IPS DF 4.7 (cell line): Measurements from ENCODE around the gene FNIP1.
"Not testable (repeated sequence)": the region's sequence is repeated elsewhere in the genome, so short reads cannot be mapped to it uniquely, and the experiment has no call there.

Source experiments
- DNase-seq: peaks from one replicate; pipeline ENCODE4 v3.0.0-alpha.2; 2013; ENCODE audit warnings: low spot score; ENCODE audit errors: extremely low read depth

FNIP1 gene

GRCh38 chr5:131751506-131751905 lies 45.3 kb downstream of the FNIP1 start:
- no peak for DNase-seq

DNA sequence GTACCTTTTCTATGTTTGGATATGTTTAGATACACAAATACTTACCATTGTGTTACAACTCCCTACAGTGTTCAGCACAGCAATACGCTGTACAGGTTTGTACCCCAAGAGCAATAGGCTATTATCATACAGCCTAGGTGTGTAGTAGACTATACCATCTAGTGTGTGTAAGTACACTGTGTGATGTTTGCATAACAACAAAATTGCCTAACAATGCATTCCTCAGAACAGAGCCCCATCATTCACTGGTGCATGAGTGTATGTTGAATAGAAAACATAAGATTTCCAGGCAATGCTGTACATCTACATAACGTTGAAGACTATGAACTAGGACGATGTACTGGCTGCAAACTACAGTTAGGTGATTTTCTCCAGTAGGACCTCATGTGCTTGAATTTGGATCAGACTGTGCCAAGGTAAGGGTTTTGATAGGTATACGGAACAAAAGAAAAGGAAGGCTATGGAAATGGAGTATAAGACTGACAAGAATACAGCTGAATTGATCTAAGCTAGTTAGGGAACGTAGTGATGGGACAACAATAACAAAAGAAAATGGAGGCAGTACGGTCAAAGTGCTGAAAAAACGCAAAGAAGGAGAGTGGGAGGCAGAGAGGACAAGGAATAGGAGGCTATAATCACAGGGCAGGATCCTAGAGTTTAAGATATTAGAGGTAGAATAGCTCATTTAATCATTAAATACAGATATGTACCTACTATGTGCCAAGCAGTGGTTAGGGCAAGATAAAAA lies 46.9 kb downstream of the FNIP1 start:
- no peak for DNase-seq

GRCh38 chr5:131749138-131749537 lies 47.7 kb downstream of the FNIP1 start:
- no peak for DNase-seq

DNA sequence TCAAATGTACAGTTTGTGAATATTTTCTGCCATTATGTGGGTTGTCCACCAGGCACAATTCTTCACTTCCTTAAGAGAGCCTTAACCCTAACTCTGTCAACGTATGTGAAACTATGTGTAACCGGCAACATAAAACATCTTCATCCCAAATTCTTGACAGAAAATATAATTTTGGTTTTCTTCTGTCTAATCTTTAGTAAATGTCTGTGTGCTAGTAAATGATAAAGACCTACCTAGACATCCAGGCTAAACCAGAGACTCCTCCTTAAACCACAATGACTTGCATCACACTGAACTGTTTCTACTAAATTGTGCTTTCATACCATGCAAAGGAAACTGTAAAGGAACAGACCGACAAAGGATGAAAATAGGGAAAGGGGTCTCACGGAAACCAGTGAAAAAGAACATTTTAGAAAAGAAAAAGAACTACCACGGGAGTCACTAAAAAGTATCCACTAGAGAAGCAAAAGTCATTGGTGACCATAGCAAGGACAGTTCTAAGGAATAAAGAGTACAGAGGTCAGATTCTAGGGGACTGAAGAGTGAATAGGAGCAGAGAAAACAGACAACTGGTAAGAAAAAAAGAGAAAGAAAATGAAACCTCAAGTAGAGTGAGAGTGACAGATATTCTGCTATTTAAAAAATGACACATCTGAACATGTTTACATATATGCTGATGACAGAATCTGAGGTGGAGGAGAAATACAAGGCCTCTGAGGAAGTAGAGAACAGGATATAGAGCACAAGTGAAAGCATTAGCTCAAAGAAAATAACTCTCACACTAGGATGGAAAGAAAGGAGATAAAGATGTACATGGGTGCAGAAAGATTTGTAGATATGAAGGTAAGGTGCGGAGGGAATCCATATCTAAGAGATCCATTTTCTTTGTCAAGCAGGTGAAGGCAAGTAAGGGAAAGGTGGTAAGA lies 49.4 kb downstream of the FNIP1 start:
- DNase-seq = no peak

- DNase-seq = no peak
Measured at GRCh38 chr5:131746423-131746822, 50.4 kb downstream of the FNIP1 start.

DNA sequence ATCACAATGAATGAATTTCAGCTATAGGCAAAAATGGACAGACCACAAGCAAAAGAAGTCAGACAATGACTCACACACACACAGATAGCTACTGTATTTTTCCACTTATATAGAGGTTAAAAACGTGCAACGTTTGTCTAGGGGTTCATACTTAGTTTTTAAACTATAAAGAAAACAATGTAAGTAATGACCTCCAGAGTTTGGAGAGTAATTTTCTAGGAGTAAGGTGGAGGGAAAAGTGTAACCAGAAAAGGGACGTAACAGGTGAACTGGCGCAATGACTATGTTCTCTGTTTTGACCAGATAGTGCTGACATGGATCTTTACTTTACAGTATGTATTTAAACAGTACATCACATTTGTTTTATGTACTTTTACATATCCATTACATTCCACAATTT lies 51.1 kb downstream of the FNIP1 start:
- no peak for DNase-seq

- no peak for DNase-seq
Measured at GRCh38 chr5:131745155-131745554, 51.7 kb downstream of the FNIP1 start.

GRCh38 chr5:131740477-131740876 lies 56.3 kb downstream of the FNIP1 start:
- no peak for DNase-seq

GRCh38 chr5:131735393-131735792 lies 61.4 kb downstream of the FNIP1 start:
- DNase-seq = no peak

- not testable (repeated sequence) for DNase-seq
Measured at GRCh38 chr5:131734939-131735338, 61.9 kb downstream of the FNIP1 start.

- DNase-seq = not testable (repeated sequence)
Measured at GRCh38 chr5:131729292-131729691, 67.5 kb downstream of the FNIP1 start.

DNA sequence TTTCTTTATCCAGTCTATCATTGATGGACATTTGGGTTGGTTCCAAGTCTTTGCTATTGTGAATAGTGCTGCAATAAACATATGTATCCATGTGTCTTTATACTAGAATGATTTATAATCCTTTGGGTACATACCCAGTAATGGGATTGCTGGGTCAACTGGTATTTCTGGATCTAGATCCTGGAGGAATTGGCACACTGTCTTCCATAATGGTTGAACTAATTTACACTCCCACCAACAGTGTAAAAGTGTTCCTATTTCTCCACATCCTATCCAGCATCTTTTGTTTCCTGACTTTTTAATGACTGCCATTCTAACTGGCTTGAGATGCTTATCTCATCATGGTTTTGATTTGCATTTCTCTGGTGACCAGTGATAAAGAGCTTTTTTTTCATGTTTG lies 72.7 kb downstream of the FNIP1 start:
- DNase-seq = not testable (repeated sequence)

- DNase-seq = no peak
Measured at GRCh38 chr5:131720714-131721113, 76.1 kb downstream of the FNIP1 start.

- no peak for DNase-seq
Measured at GRCh38 chr5:131719564-131719963, 77.3 kb downstream of the FNIP1 start.

DNA sequence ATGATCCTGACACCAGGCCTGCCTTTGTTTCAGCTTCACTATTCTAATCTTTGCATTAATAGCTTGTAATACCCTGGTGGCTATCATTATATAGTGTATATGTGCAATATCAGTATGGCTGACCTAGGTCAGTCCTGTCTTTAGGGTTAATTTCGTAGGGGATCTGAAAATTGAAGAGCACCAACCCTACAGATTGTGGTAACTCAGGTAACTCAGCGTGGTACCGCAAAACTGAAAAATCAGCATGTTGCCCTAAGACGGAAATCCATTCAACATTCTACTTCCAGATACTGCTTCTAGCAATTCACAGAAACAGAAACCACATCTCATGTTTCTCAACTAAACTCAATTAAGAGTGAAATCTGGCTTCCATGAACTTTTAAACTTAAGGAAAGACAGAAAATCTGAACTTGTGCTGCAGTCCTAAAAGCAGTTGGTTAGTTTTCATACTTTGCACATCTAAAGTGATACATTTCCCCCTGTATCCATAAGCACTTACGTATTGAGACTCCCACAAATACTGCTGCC lies 78.3 kb downstream of the FNIP1 start:
- DNase-seq = no peak

DNA sequence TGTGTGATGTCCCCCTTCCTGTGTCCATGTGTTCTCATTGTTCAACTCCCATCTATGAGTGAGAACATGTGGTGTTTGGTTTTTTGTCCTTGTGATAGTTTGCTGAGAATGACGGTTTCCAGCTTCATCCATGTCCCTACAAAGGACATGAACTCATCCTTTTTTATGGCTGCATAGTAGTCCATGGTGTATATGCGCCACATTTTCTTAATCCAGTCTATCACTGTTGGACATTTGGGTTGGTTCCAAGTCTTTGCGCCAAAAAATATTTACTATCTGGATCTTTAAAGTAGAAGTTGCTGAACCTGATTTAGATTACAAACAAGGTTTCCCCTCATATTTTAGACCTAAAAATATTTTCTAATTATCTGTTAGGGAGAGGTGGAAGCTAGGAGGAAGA lies 79.7 kb downstream of the FNIP1 start:
- DNase-seq = not testable (repeated sequence)

- no peak for DNase-seq
Measured at GRCh38 chr5:131716650-131717049, 80.2 kb downstream of the FNIP1 start.

DNA sequence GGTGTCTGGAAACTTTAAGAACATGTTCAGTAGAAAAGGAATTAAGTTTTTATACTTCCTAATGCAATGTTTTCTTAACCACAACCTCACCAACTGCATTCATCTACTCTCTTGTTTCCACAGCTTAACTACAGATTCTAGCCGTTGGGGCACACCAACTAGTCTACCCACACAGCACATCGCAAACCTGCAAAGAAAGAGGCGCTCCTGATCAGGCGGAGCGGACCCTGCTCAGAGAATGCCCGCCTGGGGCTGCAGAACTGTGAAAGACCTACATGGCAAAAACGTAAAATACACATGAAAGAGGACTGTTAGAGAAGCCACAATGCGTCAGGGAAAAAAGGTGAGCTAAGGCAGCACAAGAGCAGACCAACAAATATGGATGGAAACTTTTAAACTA lies 86.4 kb downstream of the FNIP1 start:
- DNase-seq = no peak

DNA sequence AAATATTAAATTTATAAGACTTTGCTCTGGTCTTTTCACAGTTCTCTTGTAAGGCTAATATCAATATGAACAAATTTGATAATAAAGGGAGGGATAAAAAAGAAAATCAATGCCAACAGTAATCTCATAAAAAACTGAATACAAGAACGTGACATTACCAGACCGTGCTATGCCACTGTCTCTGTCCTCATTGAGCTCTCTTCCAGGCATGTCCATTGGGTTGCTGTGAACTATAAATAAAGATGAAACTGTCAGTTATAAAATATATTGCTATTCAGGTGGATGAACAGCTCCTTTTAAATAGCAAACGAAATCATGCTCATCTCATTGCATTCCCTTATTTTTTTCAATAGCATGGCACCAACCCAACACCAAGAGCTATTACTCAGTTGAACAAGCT lies 87.8 kb downstream of the FNIP1 start:
- DNase-seq = no peak

GRCh38 chr5:131706281-131706680 lies 90.5 kb downstream of the FNIP1 start:
- no peak for DNase-seq

DNA sequence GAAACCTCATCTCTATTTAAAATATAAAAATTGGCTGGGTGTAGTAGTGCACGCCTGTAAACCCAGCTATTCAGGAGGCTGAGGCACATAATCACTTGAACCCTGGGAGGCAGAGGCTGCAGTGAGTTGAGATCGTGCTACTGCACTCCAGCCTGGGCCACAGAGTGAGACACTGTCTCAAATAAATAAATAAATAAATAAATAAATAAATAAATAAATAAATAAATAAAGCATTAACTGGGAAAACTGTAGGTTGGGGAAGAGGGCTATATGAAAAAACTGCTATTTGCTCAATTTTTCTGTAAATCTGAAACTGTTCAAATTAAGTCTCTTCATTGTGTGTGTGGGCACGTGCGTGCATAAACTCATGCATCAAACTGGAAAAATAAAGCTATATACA lies 101.9 kb downstream of the FNIP1 start:
- DNase-seq = no peak

DNA sequence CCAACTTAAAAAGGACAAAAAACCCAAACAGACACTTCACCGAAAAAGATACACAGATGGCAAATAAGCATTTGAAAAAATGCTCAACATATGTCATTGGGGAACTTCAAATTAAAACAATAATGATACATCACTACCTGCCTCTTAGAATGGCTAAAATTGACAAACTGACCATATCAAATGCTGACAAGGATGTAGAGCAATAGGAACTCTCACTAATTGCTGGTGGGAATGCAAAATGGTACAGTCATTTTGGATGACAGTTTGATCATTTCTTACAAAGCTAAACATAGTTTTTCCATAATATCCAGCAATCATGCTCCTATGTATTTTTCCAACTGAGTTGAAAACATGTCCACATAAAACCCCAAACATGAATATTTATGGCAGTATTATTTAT lies 102.9 kb downstream of the FNIP1 start:
- DNase-seq = no peak
